K562 (cell line): ENCODE results near the gene AMT. TPM values are rescaled to one million over a fixed set of nuclear protein-coding genes. Genes with fewer than 3 reads are reported as not detected.

ENCODE experiments used
- BHLHE40 ChIP-seq: IDR thresholded peaks from 2 replicates; pipeline ENCODE4 v1.6.1; 2011; ENCODE audit warnings: low read length, improper control_type of control experiment
- NELFE ChIP-seq: IDR thresholded peaks from 2 replicates; pipeline ENCODE4 v1.6.1; 2011; ENCODE audit warnings: mild to moderate bottlenecking; ENCODE audit not compliant: insufficient read depth, insufficient read length
- RAD51 ChIP-seq: fragments of 450-650 bp; IDR thresholded peaks from 2 replicates; pipeline ENCODE4 v1.7.1; 2016; ENCODE audit warnings: low read depth, mild to moderate bottlenecking, borderline replicate concordance
- TFAP4 ChIP-seq: sonication (generic); formaldehyde crosslinking; IDR thresholded peaks from 2 replicates; pipeline ENCODE4 v1.8.0; 2022; ENCODE audit warnings: missing genetic modification reagents, mild to moderate bottlenecking, moderate library complexity, borderline replicate concordance
- TFE3 ChIP-seq: fragments of 450-650 bp; formaldehyde crosslinking; IDR thresholded peaks from 2 replicates; pipeline ENCODE4 v1.4.0; 2020; ENCODE audit warnings: mild to moderate bottlenecking, mixed read lengths
- THRAP3 ChIP-seq: fragments of 450-650 bp; IDR thresholded peaks from 2 replicates; pipeline ENCODE4 v1.6.1; 2016; ENCODE audit warnings: mild to moderate bottlenecking, inconsistent platforms, borderline replicate concordance
- polyA plus RNA-seq, 8 experiments: library from polyadenylated mRNA; depleted of rRNA in 4 of 8; stranded (reverse) in 5 of 8; unstranded in 3 of 8; fragments of >200 nt; fragmentation: Nextera tagmentation in 2 of 8; fragmentation: Illumina TruSeq in 1 of 8; extraction: Ambion mirVana in 2 of 8; extraction: Trizol in 1 of 8; gene quantifications; 2 replicates each; pipeline versions ENCODE4 v1.2.1 to v1.2.3, GENCODE V29; 2011 to 2014; ENCODE audit warnings: inconsistent platforms in 1 of 8, missing spikeins in 1 of 8
- total RNA-seq, 7 experiments: library from RNA; depleted of rRNA in 6 of 7; stranded (reverse); fragments of >200 nt in 6 of 7; fragmentation: Illumina TruSeq in 2 of 7; extraction: Trizol in 2 of 7; gene quantifications; 2 replicates each; pipeline versions ENCODE4 v1.2.1 to v1.2.3, GENCODE V29; 2011 to 2021; ENCODE audit warnings: low replicate concordance in 1 of 7
- TF ChIP-seq, protein P1 (sequence below): sonication (generic); formaldehyde crosslinking; IDR thresholded peaks from 2 replicates; pipeline ENCODE4 v1.9.0; 2022; ENCODE audit warnings: mild to moderate bottlenecking, missing genetic modification reagents

AMT gene
- total and polyA plus RNA-seq, 9 of the 15 experiments (the other 6 are each of a cell fraction or from before 2014, with no cell fraction given): 0.14 to 2.1 (median 0.52) TPM

DNA sequence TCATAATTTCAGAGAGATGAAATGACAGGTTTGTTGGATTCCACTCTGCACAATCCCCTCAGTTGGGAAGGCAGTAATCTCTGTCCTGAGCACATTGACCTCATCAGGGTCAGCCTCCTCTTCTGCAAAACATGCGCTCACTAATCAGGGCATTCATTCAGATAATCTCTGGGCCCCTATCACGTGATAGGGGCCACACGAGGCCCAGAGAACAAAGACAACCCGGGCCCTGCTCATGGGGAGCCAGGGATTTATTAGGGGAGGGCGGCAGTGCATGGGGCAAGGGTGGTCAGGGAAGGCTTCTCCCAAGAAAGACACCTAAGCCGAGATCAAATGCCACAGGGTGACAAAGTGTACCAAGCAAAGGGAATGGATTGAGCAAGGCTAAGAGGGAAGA lies 8.9 kb downstream of the AMT start (continued):
- TF ChIP-seq RAD51: peak; percentile 69
- TF ChIP-seq TFE3 (CRISPR knock-in tag): peak; percentile 75
- TF ChIP-seq TFAP4 (CRISPR knock-in tag): no peak
- TF ChIP-seq THRAP3: no peak
- TF ChIP-seq, protein P1, sequence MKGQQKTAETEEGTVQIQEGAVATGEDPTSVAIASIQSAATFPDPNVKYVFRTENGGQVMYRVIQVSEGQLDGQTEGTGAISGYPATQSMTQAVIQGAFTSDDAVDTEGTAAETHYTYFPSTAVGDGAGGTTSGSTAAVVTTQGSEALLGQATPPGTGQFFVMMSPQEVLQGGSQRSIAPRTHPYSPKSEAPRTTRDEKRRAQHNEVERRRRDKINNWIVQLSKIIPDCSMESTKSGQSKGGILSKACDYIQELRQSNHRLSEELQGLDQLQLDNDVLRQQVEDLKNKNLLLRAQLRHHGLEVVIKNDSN (CRISPR knock-in tag): peak; percentile 71
- no peak for TF ChIP-seq NELFE
- TF ChIP-seq BHLHE40: 0 out of 2 replicates have a peak, but pooled peaks have one; percentile 7
